ENCODE measurements around the gene CERS6.

The CERS6 gene

DNA sequence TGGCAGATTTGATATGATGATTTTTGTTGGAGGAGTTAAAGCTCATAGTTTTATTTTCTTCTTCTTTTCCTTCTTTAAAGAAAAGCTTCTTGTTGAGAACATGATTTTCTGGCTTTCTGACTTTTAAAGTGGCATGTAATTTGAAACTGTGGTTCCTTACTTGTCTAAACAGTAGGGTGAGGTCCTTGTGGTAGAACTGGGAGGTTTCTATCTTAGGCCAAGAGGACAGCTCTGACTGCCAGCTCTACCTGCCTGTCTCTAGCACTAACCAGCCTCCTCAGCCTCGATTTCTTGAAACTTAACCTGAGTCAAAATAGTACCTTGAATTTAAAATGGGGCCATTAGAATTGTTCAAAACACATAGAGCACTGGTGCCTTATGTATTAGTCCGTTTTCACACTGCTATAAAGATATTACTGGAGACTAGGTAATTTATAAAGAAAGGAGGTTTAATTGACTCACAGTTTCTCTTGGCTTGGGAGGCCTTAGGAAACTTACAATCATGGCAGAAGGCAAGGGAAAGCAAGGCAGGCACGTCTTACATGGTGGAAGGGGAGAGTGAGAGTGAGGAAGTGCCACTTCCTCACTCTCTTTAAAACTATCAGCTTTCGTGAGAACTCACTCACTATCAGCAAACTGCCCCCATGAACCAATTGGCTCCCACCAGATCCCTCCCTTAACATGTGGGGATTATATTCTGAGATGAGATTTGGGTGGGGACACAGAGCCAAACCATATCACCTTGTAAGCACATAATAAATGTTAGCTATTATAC is 119.0 kb downstream of the CERS6 start:
- H3K27ac ChIP-seq (ENCODE audit: low read depth, low read length): no peak overlapping the region
- H3K4me3 ChIP-seq (ENCODE audit: low read length): no peak overlapping the region
- H3K9ac ChIP-seq (ENCODE audit: low read depth, low read length): no peak overlapping the region
- WGBS: 97% methylated on average over 2 of the region's 4 CpGs
- H3K27me3 ChIP-seq (ENCODE audit: insufficient read depth, low read length): no peaks in the 10 kb centered on the region
- H3K4me1 ChIP-seq (ENCODE audit: insufficient read depth, low read length): peaks cover 3% of the 10 kb centered on the region; the same call in 1 of the 2 replicates
- no peaks in the 10 kb centered on the region for H3K9me3 ChIP-seq (ENCODE audit: insufficient read depth, low read depth, low read length)
- H3K36me3 ChIP-seq (ENCODE audit: insufficient read depth, low read length): no peaks in the 10 kb centered on the region

DNA sequence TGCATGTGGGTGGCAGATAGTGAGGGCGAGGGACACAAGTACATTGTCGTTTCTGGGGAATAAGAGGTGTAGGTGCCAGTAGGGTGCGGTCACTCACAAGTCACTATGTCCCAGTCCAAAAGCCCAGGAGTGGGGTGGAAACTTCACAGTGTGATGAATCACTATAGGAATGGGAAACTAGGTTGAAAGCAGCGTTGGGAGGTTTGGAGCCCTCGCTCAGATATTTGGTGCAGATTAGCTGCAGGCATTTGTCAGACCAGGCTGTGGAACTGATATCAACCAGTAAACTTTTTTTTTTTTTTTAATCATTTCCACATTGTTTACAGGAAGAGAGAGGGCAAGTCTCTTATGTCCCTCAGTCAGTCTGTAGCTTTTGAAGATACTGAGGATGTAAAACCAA is 121.8 kb downstream of the CERS6 start:
- H3K36me3 ChIP-seq (ENCODE audit: insufficient read depth, low read length): no peaks in the 10 kb centered on the region
- H3K4me1 ChIP-seq (ENCODE audit: insufficient read depth, low read length): peaks cover 5% of the 10 kb centered on the region; the same call in 1 of the 2 replicates
- H3K9me3 ChIP-seq (ENCODE audit: insufficient read depth, low read depth, low read length): no peaks in the 10 kb centered on the region
- H3K27me3 ChIP-seq (ENCODE audit: insufficient read depth, low read length): no peaks in the 10 kb centered on the region
- WGBS: 85% methylated on average over 5 of the region's 5 CpGs
- no peak overlapping the region for H3K4me3 ChIP-seq (ENCODE audit: low read length)
- no peak overlapping the region for H3K27ac ChIP-seq (ENCODE audit: low read depth, low read length)
- H3K9ac ChIP-seq (ENCODE audit: low read depth, low read length): no peak overlapping the region

DNA sequence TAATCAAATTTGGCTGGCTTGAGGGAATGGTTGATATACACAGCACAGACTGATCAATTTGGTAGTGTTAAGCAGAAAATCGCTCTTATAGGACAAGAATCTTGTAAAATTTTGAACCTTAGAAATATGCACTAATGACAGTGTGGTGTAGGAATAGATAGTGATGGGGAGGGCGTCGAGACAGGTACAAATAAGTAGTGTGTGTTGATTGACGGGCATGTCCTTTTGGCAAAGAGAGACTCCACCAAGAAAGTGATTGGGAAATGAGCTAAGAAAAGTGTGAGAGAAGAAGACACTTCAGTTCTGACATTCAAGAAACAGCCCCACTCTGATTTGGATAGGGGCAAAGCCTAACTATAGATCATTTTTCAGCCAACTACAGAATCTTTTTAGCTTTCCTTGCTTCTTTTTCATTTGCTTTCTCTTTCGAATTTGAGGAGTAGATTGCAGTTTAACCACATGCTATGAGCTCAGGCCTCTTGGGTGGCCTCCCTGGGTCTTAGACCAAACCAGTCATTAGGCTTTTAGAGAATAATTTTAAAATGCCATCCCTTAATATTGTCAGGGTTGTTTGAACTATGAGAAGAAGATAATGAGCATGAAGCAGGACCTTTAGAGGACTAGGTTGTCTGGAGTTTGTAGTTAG is 127.1 kb downstream of the CERS6 start:
- H3K36me3 ChIP-seq (ENCODE audit: insufficient read depth, low read length): no peaks in the 10 kb centered on the region
- 92% methylated on average over 5 of the region's 5 CpGs for WGBS
- H3K4me3 ChIP-seq (ENCODE audit: low read length): no peak overlapping the region
- H3K9me3 ChIP-seq (ENCODE audit: insufficient read depth, low read depth, low read length): no peaks in the 10 kb centered on the region
- H3K9ac ChIP-seq (ENCODE audit: low read depth, low read length): no peak overlapping the region
- no peaks in the 10 kb centered on the region for H3K27me3 ChIP-seq (ENCODE audit: insufficient read depth, low read length)
- no peak overlapping the region for H3K27ac ChIP-seq (ENCODE audit: low read depth, low read length)
- H3K4me1 ChIP-seq (ENCODE audit: insufficient read depth, low read length): peaks cover 12% of the 10 kb centered on the region

DNA sequence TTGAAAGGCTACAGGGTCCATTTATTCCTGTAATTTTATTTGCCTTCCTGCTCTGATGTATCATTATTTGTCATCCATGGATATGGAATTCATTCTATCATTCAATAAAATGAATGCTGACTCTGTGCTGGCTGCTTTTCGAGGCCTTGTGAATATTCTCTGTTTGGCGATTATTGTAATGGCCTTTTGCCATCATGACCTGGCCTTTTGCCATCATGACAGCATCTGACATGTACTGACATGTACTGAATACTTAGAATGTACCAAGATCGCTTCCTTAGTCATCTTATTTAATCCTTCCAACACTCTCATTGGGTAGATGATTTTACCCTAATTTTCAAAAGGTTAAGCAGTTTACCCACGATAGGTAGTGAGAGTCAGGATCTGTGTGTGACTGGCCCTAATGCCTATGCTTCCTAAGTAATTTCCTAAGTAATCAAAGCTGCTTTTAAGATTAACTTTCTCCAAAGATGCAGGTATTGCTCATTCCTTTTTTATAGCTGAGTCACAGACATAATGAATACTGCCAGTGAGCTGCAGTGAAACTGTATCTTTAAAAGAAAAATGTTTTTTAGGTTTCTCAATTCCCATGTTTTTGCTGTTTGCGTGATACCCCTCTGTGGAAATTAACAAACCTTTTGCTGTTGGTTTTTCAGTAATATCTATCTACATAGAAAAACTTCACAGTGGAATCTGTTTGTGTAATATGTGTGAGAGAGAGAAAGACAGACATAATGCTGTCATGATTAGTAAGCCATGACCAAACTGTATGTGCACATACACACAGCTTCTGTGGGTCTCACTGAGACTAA is 127.8 kb downstream of the CERS6 start:
- no peaks in the 10 kb centered on the region for H3K27me3 ChIP-seq (ENCODE audit: insufficient read depth, low read length)
- H3K4me3 ChIP-seq (ENCODE audit: low read length): no peak overlapping the region
- H3K4me1 ChIP-seq (ENCODE audit: insufficient read depth, low read length): peaks cover 13% of the 10 kb centered on the region
- WGBS: 95% methylated on average over 4 of the region's 5 CpGs
- H3K9me3 ChIP-seq (ENCODE audit: insufficient read depth, low read depth, low read length): no peaks in the 10 kb centered on the region
- H3K27ac ChIP-seq (ENCODE audit: low read depth, low read length): no peak overlapping the region
- no peak overlapping the region for H3K9ac ChIP-seq (ENCODE audit: low read depth, low read length)
- no peaks in the 10 kb centered on the region for H3K36me3 ChIP-seq (ENCODE audit: insufficient read depth, low read length)

DNA sequence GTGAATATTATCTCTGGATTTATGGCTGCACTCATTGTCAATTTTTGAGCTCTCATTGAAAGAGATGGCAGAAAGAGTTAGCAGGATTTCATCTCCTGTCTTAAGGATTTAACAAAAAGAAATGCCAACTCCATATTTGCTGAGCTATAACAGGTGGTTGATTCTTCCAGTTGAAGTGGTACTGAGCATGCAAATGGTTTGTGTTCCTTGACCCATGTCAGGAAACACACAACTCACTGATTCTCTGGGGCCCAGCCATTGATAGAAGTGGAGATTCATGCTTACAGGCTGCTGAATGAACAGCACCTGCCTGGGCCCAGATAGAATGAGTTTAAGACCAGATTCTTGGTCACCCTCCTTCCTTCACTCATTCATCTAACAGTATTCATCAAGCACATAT is 128.8 kb downstream of the CERS6 start:
- no peak overlapping the region for H3K27ac ChIP-seq (ENCODE audit: low read depth, low read length)

DNA sequence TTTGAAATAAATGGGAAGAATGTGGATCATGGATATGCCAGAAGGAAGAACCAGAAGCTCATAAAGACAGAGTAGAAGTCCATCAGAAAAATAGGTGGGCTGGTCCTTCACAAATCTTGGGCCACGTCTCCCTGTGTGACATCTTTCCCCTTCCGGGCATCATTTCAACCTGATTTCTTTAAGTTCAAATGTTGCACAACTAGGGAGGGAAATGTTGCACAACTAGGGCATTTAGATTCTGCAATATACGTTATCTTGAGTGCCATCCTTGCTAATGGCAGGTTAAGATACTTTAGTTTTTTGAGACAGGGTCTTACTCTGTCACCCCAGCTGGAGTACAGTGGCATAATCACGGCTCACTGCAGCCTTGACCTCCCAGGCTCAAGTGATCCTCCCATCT is 129.6 kb downstream of the CERS6 start:
- H3K9ac ChIP-seq (ENCODE audit: low read depth, low read length): no peak overlapping the region
- no peaks in the 10 kb centered on the region for H3K27me3 ChIP-seq (ENCODE audit: insufficient read depth, low read length)
- H3K4me1 ChIP-seq (ENCODE audit: insufficient read depth, low read length): peaks cover 27% of the 10 kb centered on the region
- H3K4me3 ChIP-seq (ENCODE audit: low read length): no peak overlapping the region
- no peaks in the 10 kb centered on the region for H3K9me3 ChIP-seq (ENCODE audit: insufficient read depth, low read depth, low read length)
- H3K27ac ChIP-seq (ENCODE audit: low read depth, low read length): no peak overlapping the region
- WGBS: 97% methylated on average over 4 of the region's 4 CpGs
- no peaks in the 10 kb centered on the region for H3K36me3 ChIP-seq (ENCODE audit: insufficient read depth, low read length)

More for the DNA sequence above, 128.8 kb downstream of the CERS6 start:
- Histone ChIP-seq H3K27me3 (ENCODE audit: insufficient read depth, low read length) (no peaks in the 10 kb centered on the region), H3K36me3 (ENCODE audit: insufficient read depth, low read length) (no peaks in the 10 kb centered on the region), H3K4me1 (ENCODE audit: insufficient read depth, low read length) (peaks cover 23% of the 10 kb centered on the region), H3K9ac (ENCODE audit: low read depth, low read length) (no peak overlapping the region), H3K9me3 (ENCODE audit: insufficient read depth, low read depth, low read length) (no peaks in the 10 kb centered on the region), H3K4me3 (ENCODE audit: low read length) (no peak overlapping the region)

DNA sequence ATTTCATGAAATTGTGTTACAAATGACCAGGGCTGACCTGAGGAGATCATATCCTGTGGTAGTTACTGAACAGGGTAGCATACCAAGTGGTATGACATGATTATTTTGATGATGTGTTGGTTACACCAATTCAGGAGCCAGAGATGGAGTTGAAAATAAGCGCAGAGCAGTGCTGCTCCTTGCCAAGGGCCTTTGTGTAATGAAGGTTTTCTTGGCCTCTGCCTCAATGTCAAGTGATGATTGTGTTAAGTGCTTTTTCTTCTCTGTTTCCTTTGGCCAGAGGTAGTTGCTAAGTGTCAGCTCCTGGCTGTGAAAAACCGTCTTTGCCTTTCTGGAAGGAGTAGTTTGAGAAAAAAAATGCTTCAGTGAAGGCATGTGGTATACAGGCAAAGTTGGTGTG is 131.2 kb downstream of the CERS6 start:
- Histone ChIP-seq H3K4me1 (ENCODE audit: insufficient read depth, low read length) (peaks cover 41% of the 10 kb centered on the region), H3K4me3 (ENCODE audit: low read length) (no peak overlapping the region), H3K9ac (ENCODE audit: low read depth, low read length) (no peak overlapping the region), H3K27me3 (ENCODE audit: insufficient read depth, low read length) (no peaks in the 10 kb centered on the region), H3K36me3 (ENCODE audit: insufficient read depth, low read length) (no peaks in the 10 kb centered on the region), H3K9me3 (ENCODE audit: insufficient read depth, low read depth, low read length) (no peaks in the 10 kb centered on the region), H3K27ac (ENCODE audit: low read depth, low read length) (no peak overlapping the region)
- WGBS: 83% methylated on average over 2 of the region's 2 CpGs

DNA sequence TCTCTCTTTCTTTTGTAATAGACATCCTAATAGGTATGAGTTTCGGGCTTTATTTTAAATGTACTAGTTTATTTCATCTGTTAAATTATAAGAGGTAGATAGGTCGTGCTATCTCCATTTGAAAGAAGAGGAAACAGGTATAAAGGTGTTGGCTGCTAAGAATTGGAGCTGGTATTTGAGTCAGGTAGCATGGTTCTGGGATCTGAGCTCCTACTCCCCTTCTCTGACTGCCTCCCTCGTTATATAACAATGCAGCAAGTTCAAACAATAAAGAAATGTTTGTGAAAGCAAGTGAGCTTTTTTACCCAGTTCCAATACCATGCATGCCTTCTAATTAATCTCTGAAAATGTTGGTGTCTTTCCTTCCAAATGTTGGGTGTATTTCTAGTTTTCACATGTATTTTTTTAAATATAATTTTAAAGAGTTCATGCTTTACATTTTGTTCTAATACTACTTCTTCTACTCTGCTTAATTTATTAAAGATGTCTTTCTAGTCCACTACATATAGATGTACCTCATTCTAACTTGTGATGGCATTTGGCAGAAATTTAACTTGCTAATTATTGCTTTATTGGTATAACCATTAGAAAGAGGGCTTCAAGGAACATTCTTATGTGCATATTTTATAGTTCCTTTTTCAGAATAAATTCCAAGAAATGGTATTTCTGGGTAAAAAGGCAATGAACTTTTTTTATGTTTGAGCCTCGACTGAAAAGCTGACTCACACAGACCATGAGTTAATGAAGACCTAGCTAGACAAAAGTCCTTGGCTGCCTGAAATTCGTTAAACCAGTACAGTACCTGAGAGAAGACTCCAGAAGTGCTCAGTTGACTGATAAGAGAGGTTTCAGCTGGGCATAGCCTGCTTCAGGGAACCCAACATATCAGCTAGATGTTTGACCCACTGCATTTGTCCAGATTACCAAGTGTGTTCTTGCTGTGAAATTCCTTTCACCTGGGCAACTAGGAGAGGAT is 133.5 kb downstream of the CERS6 start:
- WGBS: 69% methylated on average over 3 of the region's 5 CpGs
- Histone ChIP-seq H3K9ac (ENCODE audit: low read depth, low read length) (no peak overlapping the region), H3K4me1 (ENCODE audit: insufficient read depth, low read length) (peaks cover 38% of the 10 kb centered on the region), H3K36me3 (ENCODE audit: insufficient read depth, low read length) (no peaks in the 10 kb centered on the region), H3K27ac (ENCODE audit: low read depth, low read length) (peak overlapping the region; percentile 20; the same call in 1 of the 2 replicates), H3K4me3 (ENCODE audit: low read length) (no peak overlapping the region), H3K9me3 (ENCODE audit: insufficient read depth, low read depth, low read length) (no peaks in the 10 kb centered on the region), H3K27me3 (ENCODE audit: insufficient read depth, low read length) (no peaks in the 10 kb centered on the region)

DNA sequence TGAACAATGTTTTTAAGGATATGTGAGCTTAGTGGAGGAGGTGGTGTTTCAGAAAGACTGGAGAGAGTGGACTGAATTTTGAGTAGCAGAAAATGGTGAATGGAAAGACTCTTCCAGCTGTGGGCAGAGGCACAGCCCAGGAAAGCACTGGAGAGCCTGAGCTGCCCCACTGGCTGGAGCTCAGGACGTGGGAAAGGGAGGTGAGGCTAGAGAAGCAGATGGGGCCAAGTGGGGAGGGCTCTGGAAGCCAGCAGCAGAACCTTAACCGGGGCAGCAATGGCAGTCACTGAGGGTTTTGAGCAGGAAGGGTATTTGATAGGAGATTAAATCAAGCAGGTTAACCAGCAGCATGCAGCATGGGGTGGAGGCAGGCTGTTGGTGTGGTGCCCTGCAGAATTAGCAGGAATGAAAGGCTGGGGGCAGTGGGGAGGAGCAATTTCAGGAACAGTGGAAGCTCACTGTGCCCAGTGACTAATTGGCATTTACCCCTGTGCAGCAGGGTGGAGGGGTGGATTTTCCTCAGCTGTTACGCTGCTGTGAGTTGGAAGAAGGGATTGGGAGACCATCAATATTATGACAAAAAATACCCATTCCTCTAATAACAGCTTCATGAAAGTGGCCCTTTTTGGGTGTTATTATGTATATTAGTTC is 136.2 kb downstream of the CERS6 start:
- H3K9me3 ChIP-seq (ENCODE audit: insufficient read depth, low read depth, low read length): no peaks in the 10 kb centered on the region
- no peak overlapping the region for H3K9ac ChIP-seq (ENCODE audit: low read depth, low read length)
- no peak overlapping the region for H3K4me3 ChIP-seq (ENCODE audit: low read length)
- H3K36me3 ChIP-seq (ENCODE audit: insufficient read depth, low read length): no peaks in the 10 kb centered on the region
- H3K27ac ChIP-seq (ENCODE audit: low read depth, low read length): no peak overlapping the region
- WGBS: 80% methylated on average over 2 of the region's 3 CpGs
- peaks cover 44% of the 10 kb centered on the region for H3K4me1 ChIP-seq (ENCODE audit: insufficient read depth, low read length)
- no peaks in the 10 kb centered on the region for H3K27me3 ChIP-seq (ENCODE audit: insufficient read depth, low read length)

DNA sequence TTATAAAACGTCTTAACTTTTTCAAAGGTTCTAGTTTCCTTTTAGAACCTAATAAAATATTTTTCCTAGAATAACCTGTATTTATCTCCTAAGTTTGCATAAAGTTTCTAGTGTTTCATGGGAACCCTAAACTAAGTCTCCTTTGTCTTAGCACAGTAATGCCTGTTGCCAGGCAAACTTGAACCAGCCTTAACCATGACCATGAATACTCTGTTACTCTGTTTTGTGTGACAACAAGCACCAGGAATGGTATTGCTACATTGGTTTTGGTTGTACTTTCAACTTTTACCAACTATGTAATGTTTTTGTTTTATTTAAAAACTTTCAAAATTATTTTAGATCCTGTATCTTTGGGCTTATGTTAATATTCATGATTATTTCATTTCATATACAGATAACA is 137.6 kb downstream of the CERS6 start:
- no peaks in the 10 kb centered on the region for H3K36me3 ChIP-seq (ENCODE audit: insufficient read depth, low read length)
- H3K9me3 ChIP-seq (ENCODE audit: insufficient read depth, low read depth, low read length): no peaks in the 10 kb centered on the region
- H3K27me3 ChIP-seq (ENCODE audit: insufficient read depth, low read length): no peaks in the 10 kb centered on the region
- peaks cover 48% of the 10 kb centered on the region for H3K4me1 ChIP-seq (ENCODE audit: insufficient read depth, low read length)
- no peak overlapping the region for H3K9ac ChIP-seq (ENCODE audit: low read depth, low read length)
- 83% methylated on average over 1 of the region's 1 CpG for WGBS
- no peak overlapping the region for H3K4me3 ChIP-seq (ENCODE audit: low read length)
- no peak overlapping the region for H3K27ac ChIP-seq (ENCODE audit: low read depth, low read length)

Measured in HUES64 (cell line).